H1 (cell line): Measurements from ENCODE around the gene NRXN3. TPM values are rescaled to one million over a fixed set of nuclear protein-coding genes. Genes with fewer than 3 reads are reported as not detected.

Experiments
- NANOG ChIP-seq: IDR thresholded peaks from 2 replicates; pipeline ENCODE4 v1.6.1; 2011; ENCODE audit warnings: low read length, low read depth, mild to moderate bottlenecking, inconsistent platforms; ENCODE audit not compliant: insufficient read depth, poor library complexity, severe bottlenecking
- TAF7 ChIP-seq: optimal IDR thresholded peaks from 2 replicates; pipeline ENCODE3; 2011; ENCODE audit warnings: low read depth, mild to moderate bottlenecking, inconsistent platforms, low read length, moderate library complexity, borderline replicate concordance
- polyA plus RNA-seq, 7 experiments: library from polyadenylated mRNA; depleted of rRNA in 3 of 7; stranded (reverse) in 5 of 7; unstranded in 2 of 7; fragments of >200 nt in 5 of 7; fragments of 200-250 nt in 2 of 7; gene quantifications; 1 replicate in 5 of 7; 2 replicates in 1 of 7; 4 replicates in 1 of 7; pipeline versions ENCODE4 v1.2.1 to v1.2.3, GENCODE V29; 2011 to 2013; ENCODE audit warnings: missing spikeins in 2 of 7, mixed read lengths in 2 of 7
- total RNA-seq: library from RNA; stranded (reverse); fragmentation: NEBNext Ultra II Directional; extraction: Animal tissue kit (Norgen Biotek cat#: 25700); gene quantifications from 2 replicates; pipeline ENCODE4 v1.2.1, GENCODE V29; 2021

The NRXN3 gene
- total and polyA plus RNA-seq, 2 of the 8 experiments (the other 6 are each of a cell fraction or from before 2014, with no cell fraction given): 2.6 to 4.1 TPM

GRCh38 chr14:78543433-78543832, 373.3 kb downstream of the NRXN3 start (continued):
- TF ChIP-seq TAF7 (no peak), NANOG (no peak)
